Astrocyte of the cerebellum (primary cell): ENCODE data around the gene LYRM7.

Experiments
- DNase-seq: peaks from one replicate; pipeline ENCODE4 v3.0.0-alpha.2; 2011; ENCODE audit warnings: low read depth
- H3K4me3 ChIP-seq: 2 replicates; pipeline ENCODE4 v1.5.1; 2011; ENCODE audit warnings: mild to moderate bottlenecking, low read depth, low read length, moderate library complexity
- CTCF ChIP-seq: IDR thresholded peaks from 2 replicates; pipeline ENCODE4 v1.5.1; 2012; ENCODE audit warnings: low read length, low read depth, moderate library complexity, mild to moderate bottlenecking; ENCODE audit errors: missing control alignments
- in situ Hi-C: cut with HindIII; loops from 2 replicates; pipeline ENCODE4 v1.10.0; 2017; ENCODE audit warnings: low sequenced_read_pairs

LYRM7 gene

GRCh38 chr5:131229623-131230022 lies 58.9 kb downstream of the LYRM7 start:
- TF ChIP-seq CTCF: no peak
- in situ Hi-C loops: no loop called here
- no peak overlapping the region for H3K4me3 ChIP-seq
- no peak for DNase-seq

GRCh38 chr5:131230406-131230805 lies 59.7 kb downstream of the LYRM7 start:
- in situ Hi-C loops: no loop called here
- TF ChIP-seq CTCF: no peak
- no peak for DNase-seq
- H3K4me3 ChIP-seq: no peak overlapping the region

- in situ Hi-C loops: no loop called here
- no peak for TF ChIP-seq CTCF
- no peak overlapping the region for H3K4me3 ChIP-seq
- no peak for DNase-seq
Observed at GRCh38 chr5:131239686-131240085, 68.9 kb downstream of the LYRM7 start.

GRCh38 chr5:131242728-131243255 lies 72.0 kb downstream of the LYRM7 start:
- no peak for TF ChIP-seq CTCF
- no peak overlapping the region for H3K4me3 ChIP-seq
- DNase-seq: peak; percentile 13
- in situ Hi-C loops: no loop called here

- no peak for DNase-seq
- H3K4me3 ChIP-seq: no peak overlapping the region
- in situ Hi-C loops: no loop called here
- no peak for TF ChIP-seq CTCF
Observed at GRCh38 chr5:131245312-131245711, 74.6 kb downstream of the LYRM7 start.

- in situ Hi-C loops: no loop called here
- no peak for TF ChIP-seq CTCF
- DNase-seq: no peak
- H3K4me3 ChIP-seq: no peak overlapping the region
Observed at GRCh38 chr5:131245948-131246347, 75.2 kb downstream of the LYRM7 start.

- DNase-seq: no peak
- TF ChIP-seq CTCF: no peak
- in situ Hi-C loops: no loop called here
- H3K4me3 ChIP-seq: no peak overlapping the region
Observed at GRCh38 chr5:131246504-131246903, 75.8 kb downstream of the LYRM7 start.
